ENCODE results near the gene STX4.

The STX4 gene

GRCh38 chr16:31061126-31061812, 27.9 kb downstream of the STX4 start:
- Histone ChIP-seq H3K4me3 (IDR thresholded peaks at IDR 0.05; ENCODE audit: insufficient read depth, low read depth, low read length) (no peak overlapping the region), H3K9ac (no peak overlapping the region), H3K4me2 (no peak overlapping the region), H2AFZ (ENCODE audit: low read depth) (no peak overlapping the region), H3K27me3 (ENCODE audit: insufficient read depth, low read depth) (no peaks in the 10 kb centered on the region), H3K79me2 (ENCODE audit: insufficient read depth, low read depth) (peaks cover 5% of the 10 kb centered on the region; the same call in 1 of the 2 replicates), H3K4me1 (ENCODE audit: low read depth, poor library complexity, severe bottlenecking) (no peaks in the 10 kb centered on the region), H4K20me1 (ENCODE audit: insufficient read depth) (0 out of 2 replicates have a peak, but pooled peaks cover under 1% of the 10 kb centered on the region), H3K27ac (no peak overlapping the region), H3K36me3 (ENCODE audit: insufficient read depth) (no peaks in the 10 kb centered on the region)
- no peak for TF ChIP-seq CTCF (conservative IDR thresholded peaks at IDR 0.05; ENCODE audit: low read depth, low read length)

GRCh38 chr16:31061813-31062440, 28.6 kb downstream of the STX4 start:
- no peak overlapping the region for H3K27ac ChIP-seq
- H3K4me2 ChIP-seq: no peak overlapping the region
- TF ChIP-seq CTCF (conservative IDR thresholded peaks at IDR 0.05; ENCODE audit: low read depth, low read length): no peak
- H3K36me3 ChIP-seq (ENCODE audit: insufficient read depth): no peaks in the 10 kb centered on the region
- H4K20me1 ChIP-seq (ENCODE audit: insufficient read depth): 0 out of 2 replicates have a peak, but pooled peaks cover 8% of the 10 kb centered on the region
- no peak overlapping the region for H3K9ac ChIP-seq
- no peak overlapping the region for H3K4me3 ChIP-seq (IDR thresholded peaks at IDR 0.05; ENCODE audit: insufficient read depth, low read depth, low read length)
- no peaks in the 10 kb centered on the region for H3K4me1 ChIP-seq (ENCODE audit: low read depth, poor library complexity, severe bottlenecking)
- peaks cover 11% of the 10 kb centered on the region; the same call in 1 of the 2 replicates for H3K79me2 ChIP-seq (ENCODE audit: insufficient read depth, low read depth)
- H3K27me3 ChIP-seq (ENCODE audit: insufficient read depth, low read depth): no peaks in the 10 kb centered on the region
- H2AFZ ChIP-seq (ENCODE audit: low read depth): no peak overlapping the region

- TF ChIP-seq CTCF (conservative IDR thresholded peaks at IDR 0.05; ENCODE audit: low read depth, low read length): no peak
- Histone ChIP-seq H3K4me3 (IDR thresholded peaks at IDR 0.05; ENCODE audit: insufficient read depth, low read depth, low read length) (no peak overlapping the region), H3K27ac (no peak overlapping the region), H3K4me1 (ENCODE audit: low read depth, poor library complexity, severe bottlenecking) (no peaks in the 10 kb centered on the region), H3K79me2 (ENCODE audit: insufficient read depth, low read depth) (peaks cover 11% of the 10 kb centered on the region; the same call in 1 of the 2 replicates), H3K36me3 (ENCODE audit: insufficient read depth) (no peaks in the 10 kb centered on the region), H3K4me2 (no peak overlapping the region), H3K27me3 (ENCODE audit: insufficient read depth, low read depth) (no peaks in the 10 kb centered on the region), H3K9ac (no peak overlapping the region), H2AFZ (ENCODE audit: low read depth) (no peak overlapping the region), H4K20me1 (ENCODE audit: insufficient read depth) (0 out of 2 replicates have a peak, but pooled peaks cover 8% of the 10 kb centered on the region)
Observed at GRCh38 chr16:31063495-31063842, 30.1 kb downstream of the STX4 start.

GRCh38 chr16:31063843-31064611, 30.7 kb downstream of the STX4 start:
- Histone ChIP-seq H3K79me2 (ENCODE audit: insufficient read depth, low read depth) (peaks cover 16% of the 10 kb centered on the region; the same call in 1 of the 2 replicates), H4K20me1 (ENCODE audit: insufficient read depth) (0 out of 2 replicates have a peak, but pooled peaks cover 8% of the 10 kb centered on the region), H3K9ac (no peak overlapping the region)

More at GRCh38 chr16:31063843-31064611, 30.7 kb downstream of the STX4 start:
- Histone ChIP-seq H3K27ac (no peak overlapping the region), H3K4me2 (no peak overlapping the region), H2AFZ (ENCODE audit: low read depth) (no peak overlapping the region), H3K4me1 (ENCODE audit: low read depth, poor library complexity, severe bottlenecking) (no peaks in the 10 kb centered on the region), H3K27me3 (ENCODE audit: insufficient read depth, low read depth) (no peaks in the 10 kb centered on the region), H3K36me3 (ENCODE audit: insufficient read depth) (no peaks in the 10 kb centered on the region), H3K4me3 (IDR thresholded peaks at IDR 0.05; ENCODE audit: insufficient read depth, low read depth, low read length) (no peak overlapping the region)
- no peak for TF ChIP-seq CTCF (conservative IDR thresholded peaks at IDR 0.05; ENCODE audit: low read depth, low read length)

All from KMS-11 (cell line).